GM12878 (cell line): ENCODE measurements around the gene DSG2. TPM values are rescaled to one million over a fixed set of nuclear protein-coding genes. Genes with fewer than 3 reads are reported as not detected.

ENCODE experiments used
- ATAC-seq: fragments of 200-7000 bp; cut with Tn5 transposase; 3 replicates; pipeline ENCODE4 v1.9.1; 2020; ENCODE audit warnings: mild to moderate bottlenecking, moderate library complexity
- BruUV-seq: library from RNA; stranded (reverse); fragments of 400-500 nt; replicated peaks from 2 replicates; lab custom pipeline; 2021; lab: Mats Ljungman, UMichigan
- CTCF ChIA-PET: fragments of 300-600 bp; sonication (Branson Sonifier 250); formaldehyde crosslinking; extraction: SDS; loops from one replicate; lab custom pipeline; 2021; ENCODE audit warnings: inconsistent platforms; lab: Yijun Ruan, JAX
- POLR2A ChIA-PET: fragments of 350-600 bp; formaldehyde crosslinking; extraction: SDS; loops from one replicate; lab custom pipeline; 2021; ENCODE audit warnings: inconsistent platforms; lab: Charles Lee
- RAD21 ChIA-PET: fragments of 300-600 bp; sonication (Branson Sonifier 250); formaldehyde crosslinking; loops from one replicate; lab custom pipeline; 2023; ENCODE audit warnings: antibody characterized with exemption; ENCODE audit not compliant: unreplicated experiment; lab: Charles Lee
- SMC1A ChIA-PET: fragments of 300-600 bp; sonication (Branson Sonifier 250); formaldehyde crosslinking; loops from one replicate; lab custom pipeline; 2023; ENCODE audit not compliant: unreplicated experiment, uncharacterized antibody; lab: Charles Lee
- DNase-seq: peaks from one replicate; pipeline ENCODE4 v3.0.0-alpha.2; 2011; ENCODE audit warnings: low read depth, low spot score
- FAIRE-seq: peaks from 3 replicates; lab custom pipeline; 2011; peaks lifted over from hg19 to GRCh38; lab: Jason Lieb, UNC
- H2AFZ ChIP-seq: 2 replicates; pipeline ENCODE4 v1.6.0; 2011; ENCODE audit warnings: low read depth, low read length, control low read depth; ENCODE audit not compliant: control insufficient read depth
- H3K27ac ChIP-seq: 2 replicates; pipeline ENCODE4 v1.5.1; 2011; ENCODE audit warnings: control low read depth; ENCODE audit not compliant: control insufficient read depth, insufficient read depth
- H3K27me3 ChIP-seq, 2 experiments: replicated peaks in 1 of 2; 2 replicates each; pipeline versions ENCODE4 v1.6.0 to v1.6.1; 2011; ENCODE audit warnings: low read length in 1 of 2; ENCODE audit not compliant: control insufficient read depth in 2 of 2, insufficient read depth in 2 of 2
- H3K36me3 ChIP-seq, 2 experiments: 2 replicates each; pipeline ENCODE4 v1.5.1; 2011; ENCODE audit warnings: low read length in 1 of 2; ENCODE audit not compliant: control insufficient read depth in 2 of 2, insufficient read depth in 2 of 2
- H3K4me1 ChIP-seq: 2 replicates; pipeline ENCODE4 v1.6.1; 2011; ENCODE audit warnings: mild to moderate bottlenecking, low read length, moderate library complexity, mixed read lengths; ENCODE audit not compliant: control insufficient read depth, insufficient read depth
- H3K4me2 ChIP-seq: 2 replicates; pipeline ENCODE4 v1.6.0; 2011; ENCODE audit warnings: control low read depth; ENCODE audit not compliant: control insufficient read depth, insufficient read depth
- H3K4me3 ChIP-seq: fragments of 200-600 bp; sonication (generic); 2 replicates; pipeline ENCODE4 v1.5.1; 2016
- H3K79me2 ChIP-seq: 2 replicates; pipeline ENCODE4 v1.6.0; 2011; ENCODE audit warnings: low read length; ENCODE audit not compliant: control insufficient read depth, insufficient read depth
- H3K9ac ChIP-seq: 2 replicates; pipeline ENCODE4 v1.8.0; 2011; ENCODE audit warnings: low read length, control low read depth, mixed read lengths; ENCODE audit not compliant: control insufficient read depth, insufficient read depth
- H3K9me3 ChIP-seq: replicated peaks from 3 replicates; pipeline ENCODE4 v1.5.1; 2011; ENCODE audit warnings: mild to moderate bottlenecking, low read length; ENCODE audit not compliant: control insufficient read depth, insufficient read depth
- H4K20me1 ChIP-seq: 2 replicates; pipeline ENCODE4 v1.6.0; 2011; ENCODE audit not compliant: control insufficient read depth, insufficient read depth
- IKZF1 ChIP-seq: fragments of 450-650 bp; conservative IDR thresholded peaks from 2 replicates; pipeline ENCODE4 v1.6.1; 2017; ENCODE audit warnings: antibody characterized with exemption, mild to moderate bottlenecking
- IKZF2 ChIP-seq, 2 experiments: fragments of 450-650 bp; IDR thresholded peaks; 2 replicates each; pipeline ENCODE4 v1.6.1; 2017; ENCODE audit warnings: mild to moderate bottlenecking in 2 of 2, moderate library complexity in 2 of 2
- MTA2 ChIP-seq: fragments of 450-650 bp; IDR thresholded peaks from 2 replicates; pipeline ENCODE4 v1.6.1; 2016; ENCODE audit warnings: low read depth, mild to moderate bottlenecking, moderate library complexity
- NBN ChIP-seq: fragments of 450-650 bp; IDR thresholded peaks from 2 replicates; pipeline ENCODE4 v1.6.1; 2016
- RCOR1 ChIP-seq: conservative IDR thresholded peaks from 2 replicates; pipeline ENCODE4 v1.6.1; 2012; ENCODE audit warnings: low read depth, low read length, improper control_type of control experiment
- SP1 ChIP-seq: IDR thresholded peaks from one replicate; pipeline ENCODE4 v1.6.1; 2011; ENCODE audit warnings: low read depth, low read length
- SRF ChIP-seq, 2 experiments: IDR thresholded peaks; 2 replicates each; pipeline ENCODE4 v1.6.1; 2011; ENCODE audit warnings: low read depth in 2 of 2, low read length in 2 of 2, mild to moderate bottlenecking in 1 of 2, moderate library complexity in 1 of 2
- STAT1 ChIP-seq: fragments of 450-650 bp; conservative IDR thresholded peaks from 2 replicates; pipeline ENCODE4 v1.6.1; 2014; ENCODE audit warnings: antibody characterized with exemption, mild to moderate bottlenecking
- TBL1XR1 ChIP-seq: IDR thresholded peaks from 2 replicates; pipeline ENCODE4 v1.6.1; 2012; ENCODE audit warnings: low read depth, low read length, improper control_type of control experiment
- YBX1 ChIP-seq: fragments of 450-650 bp; IDR thresholded peaks from 2 replicates; pipeline ENCODE4 v1.6.1; 2016; ENCODE audit warnings: antibody characterized with exemption
- ZNF207 ChIP-seq: fragments of 450-650 bp; IDR thresholded peaks from 2 replicates; pipeline ENCODE4 v1.6.1; 2014; ENCODE audit warnings: antibody characterized with exemption, mild to moderate bottlenecking, borderline replicate concordance
- ZNF622 ChIP-seq: fragments of 450-650 bp; IDR thresholded peaks from 2 replicates; pipeline ENCODE4 v1.6.1; 2017; ENCODE audit warnings: mild to moderate bottlenecking, inconsistent platforms
- WGBS: methylation state at CpG from one replicate; pipeline ENCODE4 v1.1.6; 2016; ENCODE audit warnings: low lambda C conversion rate; ENCODE audit not compliant: insufficient replicate concordance, insufficient coverage; ENCODE audit errors: missing lambda C conversion rate; 5-methylcytosine and 5-hydroxymethylcytosine counted together
- in situ Hi-C: fragments of 300-500 bp; cut with MboI; formaldehyde crosslinking; loops from 9 replicates; pipeline ENCODE4 v1.14.3; 2018; ENCODE audit warnings: mixed read lengths
- intact Hi-C: fragments of 100-400 bp; cut with micrococcal nuclease; formaldehyde crosslinking; loops from one replicate; pipeline ENCODE4 v1.14.2; 2022; ENCODE audit not compliant: unreplicated experiment
- polyA plus RNA-seq, 11 experiments: library from polyadenylated mRNA; depleted of rRNA in 4 of 11; unstranded in 6 of 11; stranded (reverse) in 5 of 11; fragments of >200 nt; fragmentation: Nextera tagmentation in 4 of 11; fragmentation: Illumina TruSeq in 1 of 11; extraction: Ambion mirVana in 4 of 11; extraction: Trizol in 1 of 11; gene quantifications; 1 replicate in 1 of 11; 2 replicates in 10 of 11; pipeline versions ENCODE4 v1.2.1 to v1.2.3, GENCODE V29; 2011 to 2016; ENCODE audit warnings: inconsistent platforms in 2 of 11, missing spikeins in 2 of 11, low read depth in 1 of 11
- total RNA-seq, 4 experiments: library from RNA; depleted of rRNA in 3 of 4; stranded (reverse); fragments of >200 nt in 3 of 4; fragmentation: Illumina TruSeq in 1 of 4; extraction: Trizol in 1 of 4; gene quantifications; 2 replicates each; pipeline versions ENCODE4 v1.2.1 to v1.2.3, GENCODE V29; 2013 to 2021
- TF ChIP-seq, protein P1 (sequence below): IDR thresholded peaks from 2 replicates; pipeline ENCODE4 v1.6.1; 2011; ENCODE audit warnings: borderline replicate concordance, low read depth, mild to moderate bottlenecking, moderate library complexity, mixed read lengths, low read length; ENCODE audit not compliant: insufficient read depth; ENCODE audit errors: extremely low read length
- TF ChIP-seq, protein P2 (sequence below): IDR thresholded peaks from 2 replicates; pipeline ENCODE4 v1.6.1; 2012; ENCODE audit warnings: low read depth, low read length, improper control_type of control experiment

DSG2 gene
- total and polyA plus RNA-seq, 10 of the 15 experiments (the other 5 are each of a cell fraction or from before 2014, with no cell fraction given), result 11.7 to 46.2 (median 28.0) TPM

DNA sequence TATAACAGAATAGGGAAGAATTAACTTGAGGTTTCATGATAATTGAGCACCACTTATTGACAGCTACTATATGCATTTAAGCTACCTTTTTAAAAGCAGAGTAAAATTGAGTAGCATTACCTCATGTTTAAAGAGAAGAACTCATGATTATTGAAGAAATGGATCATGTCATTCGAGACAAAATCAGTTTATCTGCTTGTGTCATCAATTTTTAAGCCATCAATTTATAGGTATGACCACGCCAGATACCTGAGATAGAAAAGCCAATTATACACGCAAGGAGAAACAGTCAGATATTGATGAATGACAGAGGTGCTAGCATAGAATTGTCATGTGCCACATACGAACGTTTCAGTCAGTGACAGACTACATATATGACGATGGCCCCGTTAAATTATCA lies 28.4 kb downstream of the DSG2 start:
- Histone ChIP-seq H3K4me2 (no peak overlapping the region), H2AFZ (no peak overlapping the region)
- SMC1A ChIA-PET, result interaction anchor here (0.5 to 1.7 kb wide), 8 partner anchors 11 to 236 kb away, joined by 3 to 9 read pairs (median 4); no protein-coding TSS in a partner anchor
- no peak for FAIRE-seq
- no peak for TF ChIP-seq NBN
- TF ChIP-seq, protein P1, sequence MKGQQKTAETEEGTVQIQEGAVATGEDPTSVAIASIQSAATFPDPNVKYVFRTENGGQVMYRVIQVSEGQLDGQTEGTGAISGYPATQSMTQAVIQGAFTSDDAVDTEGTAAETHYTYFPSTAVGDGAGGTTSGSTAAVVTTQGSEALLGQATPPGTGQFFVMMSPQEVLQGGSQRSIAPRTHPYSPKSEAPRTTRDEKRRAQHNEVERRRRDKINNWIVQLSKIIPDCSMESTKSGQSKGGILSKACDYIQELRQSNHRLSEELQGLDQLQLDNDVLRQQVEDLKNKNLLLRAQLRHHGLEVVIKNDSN, result no peak
- TF ChIP-seq ZNF207, result no peak
- no peak for TF ChIP-seq IKZF2 (IDR thresholded peaks at IDR 0.05)
- TF ChIP-seq SRF (IDR thresholded peaks at IDR 0.05; ENCODE audit: low read depth in 2 of 2, low read length in 2 of 2), result no peak
- no peak for TF ChIP-seq RCOR1
- no peak for TF ChIP-seq SP1
- TF ChIP-seq TBL1XR1, result no peak
- TF ChIP-seq, protein P2, sequence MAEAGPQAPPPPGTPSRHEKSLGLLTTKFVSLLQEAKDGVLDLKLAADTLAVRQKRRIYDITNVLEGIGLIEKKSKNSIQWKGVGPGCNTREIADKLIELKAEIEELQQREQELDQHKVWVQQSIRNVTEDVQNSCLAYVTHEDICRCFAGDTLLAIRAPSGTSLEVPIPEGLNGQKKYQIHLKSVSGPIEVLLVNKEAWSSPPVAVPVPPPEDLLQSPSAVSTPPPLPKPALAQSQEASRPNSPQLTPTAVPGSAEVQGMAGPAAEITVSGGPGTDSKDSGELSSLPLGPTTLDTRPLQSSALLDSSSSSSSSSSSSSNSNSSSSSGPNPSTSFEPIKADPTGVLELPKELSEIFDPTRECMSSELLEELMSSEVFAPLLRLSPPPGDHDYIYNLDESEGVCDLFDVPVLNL, result no peak
- TF ChIP-seq YBX1, result no peak
- no peak for TF ChIP-seq MTA2
- TF ChIP-seq IKZF1, result no peak
- no peak for TF ChIP-seq ZNF622
- no peak for TF ChIP-seq STAT1
- TF ChIP-seq, all 136 proteins: peak for 0
- Histone ChIP-seq H3K27ac (no peak overlapping the region), H3K36me3 (peaks cover 0 to 6% of the 10 kb centered on the region in 2 experiments; a peak in 2 of 4 replicates), H3K4me3 (no peak overlapping the region), H3K27me3 (no peaks in the 10 kb centered on the region), H3K9ac (no peak overlapping the region), H4K20me1 (no peaks in the 10 kb centered on the region), H3K9me3 (no peaks in the 10 kb centered on the region), H3K79me2 (no peaks in the 10 kb centered on the region), H3K4me1 (no peaks in the 10 kb centered on the region)
- intact Hi-C loops, result no loop called here
- in situ Hi-C loops, result no loop called here
- BruUV-seq, result no TSS peak
- DNase-seq (no peak), ATAC-seq (no peak)
- CTCF ChIA-PET, result interaction anchor here (0.5 to 2.1 kb wide), 5 partner anchors 23 to 119 kb away, joined by 3 to 8 read pairs (median 3); no protein-coding TSS in a partner anchor
- RAD21 ChIA-PET, result interaction anchor here (1.0 kb wide), 1 partner anchor 56 kb away, joined by 3 read pairs; no protein-coding TSS in a partner anchor
- POLR2A ChIA-PET, result no interaction called here
- 55% methylated on average over 7 of the region's 7 CpGs for WGBS
